GM12878 (cell line): ENCODE data around the gene MSI2. TPM values are rescaled to one million over a fixed set of nuclear protein-coding genes. Genes with fewer than 3 reads are reported as not detected.

Experiments used
- ATAC-seq: fragments of 200-7000 bp; cut with Tn5 transposase; 3 replicates; pipeline ENCODE4 v1.9.1; 2020; ENCODE audit warnings: mild to moderate bottlenecking, moderate library complexity
- BruUV-seq: library from RNA; stranded (reverse); fragments of 400-500 nt; replicated peaks from 2 replicates; lab custom pipeline; 2021; lab: Mats Ljungman, UMichigan
- CTCF ChIA-PET: fragments of 300-600 bp; sonication (Branson Sonifier 250); formaldehyde crosslinking; extraction: SDS; loops from one replicate; lab custom pipeline; 2021; ENCODE audit warnings: inconsistent platforms; lab: Yijun Ruan, JAX
- POLR2A ChIA-PET: fragments of 350-600 bp; formaldehyde crosslinking; extraction: SDS; loops from one replicate; lab custom pipeline; 2021; ENCODE audit warnings: inconsistent platforms; lab: Charles Lee
- RAD21 ChIA-PET: fragments of 300-600 bp; sonication (Branson Sonifier 250); formaldehyde crosslinking; loops from one replicate; lab custom pipeline; 2023; ENCODE audit warnings: antibody characterized with exemption; ENCODE audit not compliant: unreplicated experiment; lab: Charles Lee
- SMC1A ChIA-PET: fragments of 300-600 bp; sonication (Branson Sonifier 250); formaldehyde crosslinking; loops from one replicate; lab custom pipeline; 2023; ENCODE audit not compliant: unreplicated experiment, uncharacterized antibody; lab: Charles Lee
- DNase-seq: peaks from one replicate; pipeline ENCODE4 v3.0.0-alpha.2; 2011; ENCODE audit warnings: low read depth, low spot score
- FAIRE-seq: peaks from 3 replicates; lab custom pipeline; 2011; peaks lifted over from hg19 to GRCh38; lab: Jason Lieb, UNC
- H2AFZ ChIP-seq: 2 replicates; pipeline ENCODE4 v1.6.0; 2011; ENCODE audit warnings: low read depth, low read length, control low read depth; ENCODE audit not compliant: control insufficient read depth
- H3K27ac ChIP-seq: 2 replicates; pipeline ENCODE4 v1.5.1; 2011; ENCODE audit warnings: control low read depth; ENCODE audit not compliant: control insufficient read depth, insufficient read depth
- H3K27me3 ChIP-seq, 2 experiments: replicated peaks in 1 of 2; 2 replicates each; pipeline versions ENCODE4 v1.6.0 to v1.6.1; 2011; ENCODE audit warnings: low read length in 1 of 2; ENCODE audit not compliant: control insufficient read depth in 2 of 2, insufficient read depth in 2 of 2
- H3K36me3 ChIP-seq, 2 experiments: 2 replicates each; pipeline ENCODE4 v1.5.1; 2011; ENCODE audit warnings: low read length in 1 of 2; ENCODE audit not compliant: control insufficient read depth in 2 of 2, insufficient read depth in 2 of 2
- H3K4me1 ChIP-seq: 2 replicates; pipeline ENCODE4 v1.6.1; 2011; ENCODE audit warnings: mild to moderate bottlenecking, low read length, moderate library complexity, mixed read lengths; ENCODE audit not compliant: control insufficient read depth, insufficient read depth
- H3K4me2 ChIP-seq: 2 replicates; pipeline ENCODE4 v1.6.0; 2011; ENCODE audit warnings: control low read depth; ENCODE audit not compliant: control insufficient read depth, insufficient read depth
- H3K4me3 ChIP-seq: fragments of 200-600 bp; sonication (generic); 2 replicates; pipeline ENCODE4 v1.5.1; 2016
- H3K79me2 ChIP-seq: 2 replicates; pipeline ENCODE4 v1.6.0; 2011; ENCODE audit warnings: low read length; ENCODE audit not compliant: control insufficient read depth, insufficient read depth
- H3K9ac ChIP-seq: 2 replicates; pipeline ENCODE4 v1.8.0; 2011; ENCODE audit warnings: low read length, control low read depth, mixed read lengths; ENCODE audit not compliant: control insufficient read depth, insufficient read depth
- H3K9me3 ChIP-seq: replicated peaks from 3 replicates; pipeline ENCODE4 v1.5.1; 2011; ENCODE audit warnings: mild to moderate bottlenecking, low read length; ENCODE audit not compliant: control insufficient read depth, insufficient read depth
- H4K20me1 ChIP-seq: 2 replicates; pipeline ENCODE4 v1.6.0; 2011; ENCODE audit not compliant: control insufficient read depth, insufficient read depth
- IKZF2 ChIP-seq, 2 experiments: fragments of 450-650 bp; IDR thresholded peaks; 2 replicates each; pipeline ENCODE4 v1.6.1; 2017; ENCODE audit warnings: mild to moderate bottlenecking in 2 of 2, moderate library complexity in 2 of 2
- MEF2B ChIP-seq: fragments of 450-650 bp; IDR thresholded peaks from 2 replicates; pipeline ENCODE4 v1.6.1; 2018; ENCODE audit warnings: mild to moderate bottlenecking, moderate library complexity; ENCODE audit not compliant: partially characterized antibody, poor library complexity, severe bottlenecking
- TBL1XR1 ChIP-seq: IDR thresholded peaks from 2 replicates; pipeline ENCODE4 v1.6.1; 2012; ENCODE audit warnings: low read depth, low read length, improper control_type of control experiment
- WGBS: methylation state at CpG from one replicate; pipeline ENCODE4 v1.1.6; 2016; ENCODE audit warnings: low lambda C conversion rate; ENCODE audit not compliant: insufficient replicate concordance, insufficient coverage; ENCODE audit errors: missing lambda C conversion rate; 5-methylcytosine and 5-hydroxymethylcytosine counted together
- in situ Hi-C: fragments of 300-500 bp; cut with MboI; formaldehyde crosslinking; loops from 9 replicates; pipeline ENCODE4 v1.14.3; 2018; ENCODE audit warnings: mixed read lengths
- intact Hi-C: fragments of 100-400 bp; cut with micrococcal nuclease; formaldehyde crosslinking; loops from one replicate; pipeline ENCODE4 v1.14.2; 2022; ENCODE audit not compliant: unreplicated experiment
- polyA plus RNA-seq, 11 experiments: library from polyadenylated mRNA; depleted of rRNA in 4 of 11; unstranded in 6 of 11; stranded (reverse) in 5 of 11; fragments of >200 nt; fragmentation: Nextera tagmentation in 4 of 11; fragmentation: Illumina TruSeq in 1 of 11; extraction: Ambion mirVana in 4 of 11; extraction: Trizol in 1 of 11; gene quantifications; 1 replicate in 1 of 11; 2 replicates in 10 of 11; pipeline versions ENCODE4 v1.2.1 to v1.2.3, GENCODE V29; 2011 to 2016; ENCODE audit warnings: inconsistent platforms in 2 of 11, missing spikeins in 2 of 11, low read depth in 1 of 11
- total RNA-seq, 4 experiments: library from RNA; depleted of rRNA in 3 of 4; stranded (reverse); fragments of >200 nt in 3 of 4; fragmentation: Illumina TruSeq in 1 of 4; extraction: Trizol in 1 of 4; gene quantifications; 2 replicates each; pipeline versions ENCODE4 v1.2.1 to v1.2.3, GENCODE V29; 2013 to 2021
- TF ChIP-seq, protein P1 (sequence below): fragments of 450-650 bp; IDR thresholded peaks from 2 replicates; pipeline ENCODE4 v1.6.1; 2016; ENCODE audit warnings: mild to moderate bottlenecking

Gene MSI2
- total and polyA plus RNA-seq, 10 of the 15 experiments (the other 5 are each of a cell fraction or from before 2014, with no cell fraction given), result 6.1 to 76.1 (median 42.0) TPM

DNA sequence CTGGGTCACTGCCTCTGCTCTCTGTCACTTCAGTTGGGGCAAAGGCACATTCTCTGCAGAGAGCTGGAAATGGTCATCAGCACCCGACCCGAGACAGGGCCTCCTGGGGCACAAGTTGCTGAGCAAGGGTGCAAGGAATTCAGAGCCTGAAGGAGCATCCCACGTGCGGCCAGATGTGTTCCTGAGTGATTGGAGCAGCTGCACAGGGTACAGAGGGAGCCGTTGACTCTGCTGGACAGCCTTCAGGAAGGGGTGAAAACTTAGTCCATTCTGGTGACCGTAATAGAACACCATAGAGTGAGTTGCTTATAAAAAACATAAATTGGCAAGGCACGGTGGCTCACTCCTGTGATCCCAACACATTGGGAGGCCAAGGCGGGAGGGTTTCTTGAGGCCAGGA lies 382.0 kb downstream of the MSI2 start:
- Histone ChIP-seq H3K4me2 (no peak overlapping the region), H4K20me1 (no peaks in the 10 kb centered on the region), H3K9me3 (no peaks in the 10 kb centered on the region), H3K4me1 (no peaks in the 10 kb centered on the region), H3K36me3 (peaks cover 4 to 9% of the 10 kb centered on the region in 2 experiments), H3K79me2 (no peaks in the 10 kb centered on the region), H3K9ac (no peak overlapping the region), H3K4me3 (no peak overlapping the region), H3K27ac (no peak overlapping the region), H3K27me3 (no peaks in the 10 kb centered on the region), H2AFZ (no peak overlapping the region)
- no TSS peak for BruUV-seq
- DNase-seq (no peak), ATAC-seq (no peak), FAIRE-seq (no peak)
- WGBS, result 93% methylated on average over 8 of the region's 8 CpGs
- in situ Hi-C loops, result no loop called here
- TF ChIP-seq IKZF2 (IDR thresholded peaks at IDR 0.05), result no peak
- TF ChIP-seq MEF2B, result no peak
- TF ChIP-seq TBL1XR1, result no peak
- CTCF ChIA-PET, result interaction anchor here (0.6 to 0.9 kb wide), 2 partner anchors 34 to 395 kb away, joined by 3 read pairs; no protein-coding TSS in a partner anchor
- SMC1A ChIA-PET, result no interaction called here
- RAD21 ChIA-PET, result no interaction called here
- intact Hi-C loops, result no loop called here
- POLR2A ChIA-PET, result no interaction called here

DNA sequence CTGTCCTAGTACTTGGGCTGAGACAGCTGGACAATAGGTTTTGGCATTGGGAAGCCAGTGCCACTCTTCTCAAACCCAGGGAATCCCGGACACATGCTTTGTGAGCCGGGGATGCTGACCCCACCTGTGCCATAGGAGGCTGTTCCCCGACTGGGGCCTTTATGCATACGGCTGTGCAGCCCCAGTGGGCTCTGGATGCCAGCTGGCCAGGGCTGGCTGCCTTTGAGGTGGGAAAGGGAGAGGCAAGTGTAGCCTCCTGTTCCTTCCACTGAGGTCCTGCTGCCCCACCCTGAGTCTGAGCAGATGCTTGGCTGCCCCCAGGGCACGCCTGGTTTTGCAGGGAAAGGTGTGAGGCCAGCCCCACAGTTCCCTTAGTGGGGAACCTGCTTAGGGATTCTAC lies 383.1 kb downstream of the MSI2 start:
- RAD21 ChIA-PET, result no interaction called here
- SMC1A ChIA-PET, result interaction anchor here (0.9 kb wide), 1 partner anchor 17 kb away, joined by 3 read pairs; no protein-coding TSS in a partner anchor
- FAIRE-seq, result no peak

More for the DNA sequence above, 383.1 kb downstream of the MSI2 start:
- no peak overlapping the region for H3K9ac ChIP-seq
- H2AFZ ChIP-seq, result no peak overlapping the region
- WGBS, result 83% methylated on average over 5 of the region's 5 CpGs
- H3K36me3 ChIP-seq, result peaks cover 4 to 5% of the 10 kb centered on the region in 2 experiments
- TF ChIP-seq, protein P1, sequence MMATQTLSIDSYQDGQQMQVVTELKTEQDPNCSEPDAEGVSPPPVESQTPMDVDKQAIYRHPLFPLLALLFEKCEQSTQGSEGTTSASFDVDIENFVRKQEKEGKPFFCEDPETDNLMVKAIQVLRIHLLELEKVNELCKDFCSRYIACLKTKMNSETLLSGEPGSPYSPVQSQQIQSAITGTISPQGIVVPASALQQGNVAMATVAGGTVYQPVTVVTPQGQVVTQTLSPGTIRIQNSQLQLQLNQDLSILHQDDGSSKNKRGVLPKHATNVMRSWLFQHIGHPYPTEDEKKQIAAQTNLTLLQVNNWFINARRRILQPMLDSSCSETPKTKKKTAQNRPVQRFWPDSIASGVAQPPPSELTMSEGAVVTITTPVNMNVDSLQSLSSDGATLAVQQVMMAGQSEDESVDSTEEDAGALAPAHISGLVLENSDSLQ, result no peak
- no peak overlapping the region for H3K4me3 ChIP-seq
- H3K9me3 ChIP-seq, result no peaks in the 10 kb centered on the region
- H3K79me2 ChIP-seq, result no peaks in the 10 kb centered on the region
- H3K4me1 ChIP-seq, result no peaks in the 10 kb centered on the region
- H3K4me2 ChIP-seq, result no peak overlapping the region
- no peak for ATAC-seq
- POLR2A ChIA-PET, result no interaction called here
- DNase-seq, result no peak
- no peaks in the 10 kb centered on the region for H4K20me1 ChIP-seq
- no peaks in the 10 kb centered on the region for H3K27me3 ChIP-seq
- H3K27ac ChIP-seq, result no peak overlapping the region
- CTCF ChIA-PET, result interaction anchor here (0.9 kb wide), 1 partner anchor 396 kb away, joined by 3 read pairs; no protein-coding TSS in a partner anchor
- no TSS peak for BruUV-seq
- intact Hi-C loops (no loop called here), in situ Hi-C loops (no loop called here)
